Peyer's patch (tissue), 4 donors: ENCODE measurements around the gene ADGRG3. TPM values are rescaled to one million over a fixed set of nuclear protein-coding genes. Genes with fewer than 3 reads are reported as not detected.

Experiments used
- DNase-seq, 3 donors: peaks; one replicate each; pipeline ENCODE4 v3.0.0-alpha.2; 2017 to 2019
- H3K27ac ChIP-seq, 4 donors: fragments of 200-600 bp; sonication (generic); one replicate each; pipeline ENCODE4 v1.5.1; 2016 to 2019
- H3K27me3 ChIP-seq, 2 donors: fragments of 200-600 bp; sonication (generic); one replicate each; pipeline ENCODE4 v1.5.1; 2019
- H3K36me3 ChIP-seq, 3 donors: fragments of 200-600 bp; sonication (generic); one replicate each; pipeline ENCODE4 v1.5.1; 2016 to 2019
- H3K4me1 ChIP-seq, 4 donors: fragments of 200-600 bp; sonication (generic); one replicate each; pipeline ENCODE4 v1.5.1; 2016 to 2019
- H3K4me3 ChIP-seq, 4 donors: fragments of 200-600 bp; sonication (generic); 1 replicate in 3 of 4; 2 replicates in 1 of 4; pipeline ENCODE4 v1.5.1; 2016 to 2019; ENCODE audit warnings: mild to moderate bottlenecking in 1 of 4
- H3K9me3 ChIP-seq, 4 donors: fragments of 200-600 bp; sonication (generic); one replicate each; pipeline ENCODE4 v1.5.1; 2016 to 2019; ENCODE audit warnings: mild to moderate bottlenecking in 1 of 4
- CTCF ChIP-seq, 6 experiments: fragments of 450-650 bp in 4 of 6; fragments of 200-600 bp in 2 of 6; sonication (generic) in 1 of 6; IDR thresholded peaks; one replicate each; pipeline ENCODE4 v1.5.1; 2017 to 2019; ENCODE audit warnings: antibody characterized with exemption in 6 of 6, mild to moderate bottlenecking in 3 of 6, moderate library complexity in 1 of 6
- POLR2A ChIP-seq, 2 donors: fragments of 450-650 bp; IDR thresholded peaks; one replicate each; pipeline ENCODE4 v1.5.1; 2017; ENCODE audit warnings: antibody characterized with exemption in 2 of 2, mild to moderate bottlenecking in 2 of 2, moderate library complexity in 2 of 2
- total RNA-seq, 4 donors: library from RNA; depleted of rRNA; stranded (reverse); fragments of >200 nt; gene quantifications; one replicate each; pipeline ENCODE4 v1.1.0, GENCODE V29; 2016

The ADGRG3 gene
- total RNA-seq, 4 donors from 2014 or later = 0.47 to 4.1 (median 1.9) TPM

GRCh38 chr16:57721356-57722209 is 53.5 kb downstream of the ADGRG3 start:
- DNase-seq = peak in 1 of 3 donors; percentile 29
- Histone ChIP-seq H3K36me3 (no peaks in the 10 kb centered on the region), H3K27ac (no peak overlapping the region), H3K4me1 (no peaks in the 10 kb centered on the region), H3K27me3 (no peaks in the 10 kb centered on the region), H3K4me3 (no peak overlapping the region), H3K9me3 (no peaks in the 10 kb centered on the region)
- no peak for TF ChIP-seq POLR2A (IDR thresholded peaks at IDR 0.05)
- TF ChIP-seq CTCF (IDR thresholded peaks at IDR 0.05) = no peak

GRCh38 chr16:57722210-57722499 is 54.0 kb downstream of the ADGRG3 start:
- DNase-seq = peak in 1 of 3 donors; percentile 30
- H3K27ac ChIP-seq = no peak overlapping the region
- H3K9me3 ChIP-seq = no peaks in the 10 kb centered on the region
- no peak overlapping the region for H3K4me3 ChIP-seq
- no peaks in the 10 kb centered on the region for H3K4me1 ChIP-seq
- no peaks in the 10 kb centered on the region for H3K27me3 ChIP-seq
- no peaks in the 10 kb centered on the region for H3K36me3 ChIP-seq
- TF ChIP-seq POLR2A (IDR thresholded peaks at IDR 0.05) = no peak
- no peak for TF ChIP-seq CTCF (IDR thresholded peaks at IDR 0.05)

GRCh38 chr16:57722651-57723050 is 54.5 kb downstream of the ADGRG3 start:
- H3K4me1 ChIP-seq = no peaks in the 10 kb centered on the region
- no peaks in the 10 kb centered on the region for H3K36me3 ChIP-seq
- TF ChIP-seq POLR2A (IDR thresholded peaks at IDR 0.05) (no peak), CTCF (IDR thresholded peaks at IDR 0.05) (no peak)
- no peaks in the 10 kb centered on the region for H3K27me3 ChIP-seq
- no peaks in the 10 kb centered on the region for H3K9me3 ChIP-seq
- no peak overlapping the region for H3K4me3 ChIP-seq
- peak in 1 of 3 donors; percentile 26 for DNase-seq
- H3K27ac ChIP-seq = no peak overlapping the region

GRCh38 chr16:57723170-57723569 is 55.1 kb downstream of the ADGRG3 start:
- TF ChIP-seq CTCF (IDR thresholded peaks at IDR 0.05) (peak in 4 of 6 experiments; percentile 5 to 19 (median 14)), POLR2A (IDR thresholded peaks at IDR 0.05) (no peak)
- H3K27ac ChIP-seq = no peak overlapping the region
- no peaks in the 10 kb centered on the region for H3K9me3 ChIP-seq
- DNase-seq = peak in 1 of 3 donors; percentile 24
- H3K4me3 ChIP-seq = no peak overlapping the region
- no peaks in the 10 kb centered on the region for H3K27me3 ChIP-seq
- no peaks in the 10 kb centered on the region for H3K36me3 ChIP-seq
- no peaks in the 10 kb centered on the region for H3K4me1 ChIP-seq

GRCh38 chr16:57724531-57724930 is 56.4 kb downstream of the ADGRG3 start:
- H3K9me3 ChIP-seq = no peaks in the 10 kb centered on the region
- no peaks in the 10 kb centered on the region for H3K27me3 ChIP-seq
- no peaks in the 10 kb centered on the region for H3K36me3 ChIP-seq
- H3K27ac ChIP-seq = no peak overlapping the region
- DNase-seq = peak in 1 of 3 donors; percentile 7
- TF ChIP-seq POLR2A (IDR thresholded peaks at IDR 0.05) (no peak), CTCF (IDR thresholded peaks at IDR 0.05) (no peak)
- no peaks in the 10 kb centered on the region for H3K4me1 ChIP-seq
- H3K4me3 ChIP-seq = no peak overlapping the region
